Nephron (organoid): ENCODE data around the gene NPR3.

ENCODE experiments used
- H3K27ac Mint-ChIP-seq, 3 experiments: 2 replicates each; pipeline ENCODE4 v1.8.0; 2020; ENCODE audit warnings: mixed read lengths in 3 of 3, mild to moderate bottlenecking in 2 of 3, moderate library complexity in 1 of 3
- H3K27me3 Mint-ChIP-seq: 2 replicates; pipeline ENCODE4 v1.8.0; 2021; ENCODE audit warnings: low read depth, mild to moderate bottlenecking, moderate library complexity, mixed read lengths
- H3K36me3 Mint-ChIP-seq: 2 replicates; pipeline ENCODE4 v1.8.0; 2020; ENCODE audit warnings: low read depth, mixed read lengths
- H3K4me1 Mint-ChIP-seq: 2 replicates; pipeline ENCODE4 v1.8.0; 2020; ENCODE audit warnings: mixed read lengths
- H3K4me3 Mint-ChIP-seq, 3 experiments: 2 replicates each; pipeline ENCODE4 v1.8.0; 2020; ENCODE audit warnings: mild to moderate bottlenecking in 3 of 3, mixed read lengths in 3 of 3, moderate library complexity in 2 of 3
- H3K9me3 Mint-ChIP-seq: 2 replicates; pipeline ENCODE4 v1.8.0; 2020; ENCODE audit warnings: mixed read lengths
- TF ChIP-seq, protein P1 (sequence below), 3 experiments: fragments of 200-600 bp; sonication (generic); IDR thresholded peaks; one replicate each; pipeline ENCODE4 v1.5.0; 2021; ENCODE audit warnings: antibody characterized with exemption in 3 of 3; ENCODE audit not compliant: unreplicated experiment in 3 of 3

NPR3 gene

DNA sequence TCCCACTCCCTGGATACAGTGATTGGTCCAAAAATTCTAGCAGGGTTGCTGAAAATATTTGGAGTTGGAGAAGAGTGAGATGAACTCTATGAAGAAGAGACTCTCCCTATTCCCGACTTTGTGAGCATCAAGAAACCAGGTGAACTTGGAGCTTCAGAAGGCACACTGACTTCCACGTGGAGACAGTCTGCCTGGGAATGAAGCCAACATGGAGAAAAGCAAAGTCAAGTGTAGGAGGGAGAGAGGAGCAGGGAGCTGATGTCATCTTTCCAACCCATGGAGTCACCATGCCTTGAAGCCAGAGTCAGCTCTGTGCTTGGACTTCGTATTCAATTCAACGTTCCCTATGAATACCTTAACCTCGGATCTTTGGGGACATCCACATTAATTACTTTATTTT, 125.1 kb downstream of the NPR3 start:
- TF ChIP-seq, protein P1, sequence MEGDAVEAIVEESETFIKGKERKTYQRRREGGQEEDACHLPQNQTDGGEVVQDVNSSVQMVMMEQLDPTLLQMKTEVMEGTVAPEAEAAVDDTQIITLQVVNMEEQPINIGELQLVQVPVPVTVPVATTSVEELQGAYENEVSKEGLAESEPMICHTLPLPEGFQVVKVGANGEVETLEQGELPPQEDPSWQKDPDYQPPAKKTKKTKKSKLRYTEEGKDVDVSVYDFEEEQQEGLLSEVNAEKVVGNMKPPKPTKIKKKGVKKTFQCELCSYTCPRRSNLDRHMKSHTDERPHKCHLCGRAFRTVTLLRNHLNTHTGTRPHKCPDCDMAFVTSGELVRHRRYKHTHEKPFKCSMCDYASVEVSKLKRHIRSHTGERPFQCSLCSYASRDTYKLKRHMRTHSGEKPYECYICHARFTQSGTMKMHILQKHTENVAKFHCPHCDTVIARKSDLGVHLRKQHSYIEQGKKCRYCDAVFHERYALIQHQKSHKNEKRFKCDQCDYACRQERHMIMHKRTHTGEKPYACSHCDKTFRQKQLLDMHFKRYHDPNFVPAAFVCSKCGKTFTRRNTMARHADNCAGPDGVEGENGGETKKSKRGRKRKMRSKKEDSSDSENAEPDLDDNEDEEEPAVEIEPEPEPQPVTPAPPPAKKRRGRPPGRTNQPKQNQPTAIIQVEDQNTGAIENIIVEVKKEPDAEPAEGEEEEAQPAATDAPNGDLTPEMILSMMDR (IDR thresholded peaks at IDR 0.05; ENCODE audit: unreplicated experiment in 3 of 3), result no peak
- Mint-ChIP-seq H3K27me3 (peaks cover 2% of the 10 kb centered on the region), H3K9me3 (peaks cover 4% of the 10 kb centered on the region), H3K4me3 (no peak overlapping the region), H3K27ac (no peak overlapping the region), H3K36me3 (no peaks in the 10 kb centered on the region), H3K4me1 (no peaks in the 10 kb centered on the region)

DNA sequence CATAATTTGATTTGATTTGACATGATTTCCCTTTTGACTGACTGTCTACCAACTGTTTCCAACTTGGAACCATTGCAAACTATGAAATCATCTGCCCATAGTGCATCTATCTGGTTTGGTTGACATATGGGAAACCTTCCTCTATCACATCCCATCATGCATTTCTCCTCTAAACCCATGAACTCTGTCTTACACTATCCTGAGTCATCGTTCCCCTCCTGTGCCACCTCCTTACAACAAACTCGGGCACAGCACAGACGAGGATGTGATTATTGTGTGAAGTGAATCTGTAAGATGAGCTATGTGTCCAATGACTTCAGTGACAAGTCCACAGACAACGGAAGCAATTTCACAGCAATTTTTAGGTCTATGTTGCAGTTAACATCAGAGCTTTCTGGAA, 126.1 kb downstream of the NPR3 start:
- Mint-ChIP-seq H3K4me1 (no peaks in the 10 kb centered on the region), H3K36me3 (no peaks in the 10 kb centered on the region)

DNA sequence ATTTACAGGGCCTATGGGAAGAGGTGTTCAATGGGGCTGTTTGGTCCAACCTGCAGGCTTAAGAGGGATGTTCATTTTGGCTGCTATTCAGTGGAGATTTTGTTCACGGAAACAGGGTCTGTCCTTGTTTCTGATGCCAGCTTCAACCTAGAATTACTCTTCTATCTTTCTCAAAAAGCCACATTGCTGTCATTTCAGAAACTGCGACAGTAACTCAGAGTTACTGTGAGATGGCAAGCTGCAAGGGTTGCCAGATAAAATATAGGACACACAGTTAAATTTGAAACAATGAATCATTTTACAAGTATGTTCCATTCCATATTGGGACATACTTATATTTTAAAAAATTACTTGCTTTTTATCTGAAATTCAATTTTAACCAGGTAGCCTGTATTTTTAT, 128.0 kb downstream of the NPR3 start:
- Mint-ChIP-seq H3K27ac (no peak overlapping the region), H3K4me1 (no peaks in the 10 kb centered on the region), H3K4me3 (no peak overlapping the region), H3K27me3 (no peaks in the 10 kb centered on the region), H3K36me3 (no peaks in the 10 kb centered on the region), H3K9me3 (peaks cover 4% of the 10 kb centered on the region)
- TF ChIP-seq, protein P1 (IDR thresholded peaks at IDR 0.05; ENCODE audit: unreplicated experiment in 3 of 3), result no peak

More for the DNA sequence above, 126.1 kb downstream of the NPR3 start:
- TF ChIP-seq, protein P1 (IDR thresholded peaks at IDR 0.05; ENCODE audit: unreplicated experiment in 3 of 3), result no peak
- no peak overlapping the region for H3K27ac Mint-ChIP-seq
- H3K9me3 Mint-ChIP-seq, result peaks cover 4% of the 10 kb centered on the region
- H3K27me3 Mint-ChIP-seq, result no peaks in the 10 kb centered on the region
- H3K4me3 Mint-ChIP-seq, result no peak overlapping the region

DNA sequence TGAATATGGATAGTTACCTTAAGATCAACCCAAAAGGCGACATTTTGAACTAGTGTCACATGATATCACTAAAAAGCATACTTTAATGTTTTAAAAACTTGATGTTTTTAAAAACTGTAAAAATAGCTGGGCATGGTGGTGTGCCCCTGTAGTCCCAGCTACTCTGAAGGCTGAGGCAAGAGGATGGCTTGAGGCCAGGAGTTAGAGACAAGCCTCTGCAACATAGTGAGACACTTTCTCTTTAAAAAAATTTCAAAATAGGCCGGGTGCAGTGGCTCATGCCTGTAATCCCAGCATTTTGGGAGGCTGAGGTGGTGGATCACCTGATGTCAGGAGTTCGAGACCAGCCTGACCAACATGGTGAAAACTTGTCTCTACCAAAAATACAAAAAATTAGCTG, 129.5 kb downstream of the NPR3 start:
- no peaks in the 10 kb centered on the region for H3K36me3 Mint-ChIP-seq
- TF ChIP-seq, protein P1 (IDR thresholded peaks at IDR 0.05; ENCODE audit: unreplicated experiment in 3 of 3), result no peak
- no peaks in the 10 kb centered on the region for H3K4me1 Mint-ChIP-seq
- no peak overlapping the region for H3K4me3 Mint-ChIP-seq
- peaks cover 4% of the 10 kb centered on the region for H3K9me3 Mint-ChIP-seq
- H3K27me3 Mint-ChIP-seq, result no peaks in the 10 kb centered on the region
- no peak overlapping the region for H3K27ac Mint-ChIP-seq
